Spleen (tissue), 11 donors: ENCODE data around the gene METTL8. TPM values are rescaled to one million over a fixed set of nuclear protein-coding genes. Genes with fewer than 3 reads are reported as not detected.

Source experiments
- DNase-seq: peaks from one replicate; pipeline ENCODE4 v3.0.0-alpha.2; 2020
- H3K27ac ChIP-seq, 8 donors: fragments of 200-600 bp; sonication (generic) in 7 of 8; 1 replicate in 4 of 8; 2 replicates in 4 of 8; pipeline versions ENCODE4 v1.5.0 to v1.8.0; 2016 to 2021; ENCODE audit warnings: inconsistent platforms in 4 of 8, mild to moderate bottlenecking in 4 of 8, moderate library complexity in 1 of 8
- H3K27me3 ChIP-seq, 7 donors: fragments of 200-600 bp; sonication (generic) in 6 of 7; replicated peaks in 1 of 7; 1 replicate in 4 of 7; 2 replicates in 3 of 7; pipeline versions ENCODE4 v1.5.0 to v1.8.0; 2016 to 2021; ENCODE audit warnings: inconsistent platforms in 3 of 7, mild to moderate bottlenecking in 1 of 7
- H3K36me3 ChIP-seq, 6 donors: fragments of 200-600 bp; sonication (generic) in 5 of 6; 1 replicate in 4 of 6; 2 replicates in 2 of 6; pipeline versions ENCODE4 v1.5.0 to v1.8.0; 2016 to 2021; ENCODE audit warnings: inconsistent platforms in 2 of 6
- H3K4me1 ChIP-seq, 6 donors: fragments of 200-600 bp; sonication (generic) in 5 of 6; 1 replicate in 3 of 6; 2 replicates in 3 of 6; pipeline versions ENCODE4 v1.5.0 to v1.8.0; 2016 to 2021; ENCODE audit warnings: inconsistent platforms in 3 of 6
- H3K4me3 ChIP-seq, 8 donors: fragments of 200-600 bp; sonication (generic) in 7 of 8; 1 replicate in 4 of 8; 2 replicates in 4 of 8; pipeline versions ENCODE4 v1.5.0 to v1.8.0; 2016 to 2021; ENCODE audit warnings: inconsistent platforms in 4 of 8, mild to moderate bottlenecking in 4 of 8, moderate library complexity in 2 of 8
- H3K9me3 ChIP-seq, 8 donors: fragments of 200-600 bp; sonication (generic) in 7 of 8; 1 replicate in 4 of 8; 2 replicates in 4 of 8; pipeline versions ENCODE4 v1.5.0 to v1.8.0; 2016 to 2021; ENCODE audit warnings: inconsistent platforms in 4 of 8
- CTCF ChIP-seq, 11 experiments: fragments of 200-600 bp in 7 of 11; fragments of 450-650 bp in 4 of 11; sonication (generic) in 4 of 11; IDR thresholded peaks in 8 of 11; conservative IDR thresholded peaks in 3 of 11; 1 replicate in 7 of 11; 2 replicates in 4 of 11; pipeline versions ENCODE4 v1.4.0 to v1.8.0; 2016 to 2021; ENCODE audit warnings: antibody characterized with exemption in 11 of 11, inconsistent platforms in 4 of 11, mild to moderate bottlenecking in 1 of 11
- POLR2A ChIP-seq, 3 donors: fragments of 450-650 bp; IDR thresholded peaks; one replicate each; pipeline ENCODE4 v1.5.1; 2017; ENCODE audit warnings: antibody characterized with exemption in 3 of 3, mild to moderate bottlenecking in 1 of 3
- POLR2AphosphoS5 ChIP-seq, 3 donors: sonication (generic); formaldehyde crosslinking; IDR thresholded peaks; one replicate each; pipeline ENCODE4 v1.5.1; 2017; ENCODE audit warnings: antibody characterized with exemption in 3 of 3
- WGBS, 5 donors: extraction: QIAGEN DNeasy Blood & Tissue Kit in 3 of 5; methylation state at CpG; one replicate each; pipeline versions ENCODE4 v1.1.5 to v1.1.7; 2013 to 2018; 5-methylcytosine and 5-hydroxymethylcytosine counted together
- intact Hi-C: fragments of 100-400 bp; cut with DNase I; formaldehyde crosslinking; loops from one replicate; pipeline ENCODE4 v1.15.0; 2023; ENCODE audit warnings: low total_unique reads
- polyA plus RNA-seq, 3 donors: library from polyadenylated mRNA; stranded (reverse); fragments of 200-250 nt; gene quantifications; one replicate each; pipeline ENCODE4 v1.2.1, GENCODE V29; 2013
- total RNA-seq, 7 donors: library from RNA; depleted of rRNA in 3 of 7; stranded (reverse); fragments of >200 nt in 3 of 7; fragmentation: NEBNext Ultra II Directional in 4 of 7; extraction: Animal tissue kit (Norgen Biotek cat#: 25700) in 4 of 7; gene quantifications; one replicate each; pipeline versions ENCODE4 v1.1.0 to v1.2.1, GENCODE V29; 2016 to 2021
- donor health status: healthy with polysubstance abuse.
- donor health status: DM: no; HTN: no; CAD: no; lungs with moderate emphysema.
- donor health status: DM: no; HTN: no; CAD: no.
- donor health status: Bipolar disorder and iron deficiency.
- donor health status: healthy.
- donor health status: DM: no; HTN: no; CAD: no.
- donor health status: DM: yes; HTN: yes; CAD: no.

The METTL8 gene
- total and polyA plus RNA-seq, 10 donors, result 15.4 to 48.7 (median 24.7) TPM

DNA sequence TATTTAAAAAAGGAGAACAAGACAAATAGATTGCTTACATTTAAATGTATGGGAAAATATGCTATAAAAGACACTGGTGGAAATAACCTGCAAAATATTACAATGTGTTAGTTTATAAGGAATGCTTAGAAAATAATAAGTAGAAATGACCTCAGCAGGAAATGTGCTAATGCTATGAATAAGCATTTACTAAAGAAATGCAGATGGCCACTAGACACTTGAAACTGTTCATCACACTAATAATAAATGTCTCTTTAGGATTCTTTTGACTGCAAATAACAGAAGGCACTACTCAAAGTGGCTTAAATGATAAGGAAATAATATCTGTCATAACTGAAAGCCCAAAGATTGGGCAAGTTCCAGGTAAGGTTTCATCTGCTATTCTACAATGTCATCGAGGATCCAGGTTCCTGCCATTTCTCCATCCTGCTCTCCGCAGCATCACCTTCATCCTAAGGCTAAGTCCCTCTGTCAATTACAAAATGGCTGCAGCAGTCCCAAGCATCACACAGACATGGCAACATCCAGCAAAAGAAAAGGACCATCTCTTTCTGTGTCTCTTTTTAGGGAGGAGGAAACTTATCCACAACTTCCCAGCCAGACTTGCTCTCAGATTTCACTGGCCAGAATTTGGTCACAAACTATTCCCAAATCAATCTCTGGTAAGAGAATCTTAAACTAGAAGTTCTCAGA is 21.9 kb downstream of the METTL8 start:
- Histone ChIP-seq H3K27me3 (no peaks in the 10 kb centered on the region), H3K27ac (no peak overlapping the region), H3K36me3 (no peaks in the 10 kb centered on the region), H3K9me3 (no peaks in the 10 kb centered on the region), H3K4me3 (no peak overlapping the region), H3K4me1 (peaks cover 0 to 33% (median 5%) of the 10 kb centered on the region in 6 donors)
- DNase-seq, result no peak
- intact Hi-C loops, result no loop called here
- TF ChIP-seq CTCF (IDR thresholded peaks at IDR 0.05 in 8 of 11, conservative IDR thresholded peaks at IDR 0.05 in 3 of 11), result no peak
- TF ChIP-seq POLR2A (IDR thresholded peaks at IDR 0.05), result no peak
- TF ChIP-seq POLR2AphosphoS5 (IDR thresholded peaks at IDR 0.05), result no peak
- WGBS, 5 donors, result 77 to 93% (median 84%) methylated on average over 2 of the region's 2 CpGs

GRCh38 chr2:171411214-171411613 is 22.6 kb downstream of the METTL8 start:
- DNase-seq, result no peak
- Histone ChIP-seq H3K27ac (no peak overlapping the region), H3K9me3 (no peaks in the 10 kb centered on the region), H3K27me3 (no peaks in the 10 kb centered on the region), H3K4me3 (no peak overlapping the region), H3K4me1 (peaks cover 0 to 40% (median 9%) of the 10 kb centered on the region in 6 donors), H3K36me3 (no peaks in the 10 kb centered on the region)
- TF ChIP-seq CTCF (IDR thresholded peaks at IDR 0.05 in 8 of 11, conservative IDR thresholded peaks at IDR 0.05 in 3 of 11) (no peak), POLR2A (IDR thresholded peaks at IDR 0.05) (no peak), POLR2AphosphoS5 (IDR thresholded peaks at IDR 0.05) (no peak)
- intact Hi-C loops, result no loop called here
- 70 to 86% (median 78%) methylated on average over 1 of the region's 1 CpG for WGBS, 5 donors

DNA sequence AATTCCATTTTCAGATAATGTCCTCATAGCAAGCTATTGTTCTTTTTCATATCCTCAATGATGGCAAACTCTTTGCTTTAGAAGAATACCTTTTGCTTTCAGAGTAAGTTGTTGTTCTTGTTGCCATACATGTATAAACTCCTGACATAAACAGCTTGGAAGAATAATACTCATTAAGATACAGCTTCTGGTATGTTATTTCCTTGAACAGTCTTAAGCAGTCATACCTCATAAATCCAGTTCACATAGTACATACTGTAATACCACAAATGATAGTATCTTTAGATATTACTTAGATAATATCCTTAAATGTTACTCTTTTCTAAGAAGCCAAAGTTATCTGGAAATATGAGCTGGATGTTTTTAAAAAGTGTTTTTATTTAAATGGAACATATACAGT is 23.2 kb downstream of the METTL8 start:
- no peak overlapping the region for H3K4me3 ChIP-seq
- DNase-seq, result no peak
- no peak overlapping the region for H3K27ac ChIP-seq
- intact Hi-C loops, result no loop called here
- TF ChIP-seq POLR2AphosphoS5 (IDR thresholded peaks at IDR 0.05), result no peak
- no peak for TF ChIP-seq POLR2A (IDR thresholded peaks at IDR 0.05)
- no peak for TF ChIP-seq CTCF (IDR thresholded peaks at IDR 0.05 in 8 of 11, conservative IDR thresholded peaks at IDR 0.05 in 3 of 11)
- no peaks in the 10 kb centered on the region for H3K9me3 ChIP-seq
- H3K4me1 ChIP-seq, result peaks cover 0 to 40% (median 8%) of the 10 kb centered on the region in 6 donors
- H3K36me3 ChIP-seq, result no peaks in the 10 kb centered on the region
- no peaks in the 10 kb centered on the region for H3K27me3 ChIP-seq

GRCh38 chr2:171410101-171410500 is 23.7 kb downstream of the METTL8 start:
- no peak overlapping the region for H3K4me3 ChIP-seq
- no peak for DNase-seq
- peaks cover 0 to 42% (median 9%) of the 10 kb centered on the region in 6 donors for H3K4me1 ChIP-seq
- TF ChIP-seq CTCF (IDR thresholded peaks at IDR 0.05 in 8 of 11, conservative IDR thresholded peaks at IDR 0.05 in 3 of 11), result no peak
- TF ChIP-seq POLR2AphosphoS5 (IDR thresholded peaks at IDR 0.05), result no peak
- no peak for TF ChIP-seq POLR2A (IDR thresholded peaks at IDR 0.05)
- no peaks in the 10 kb centered on the region for H3K9me3 ChIP-seq
- no peaks in the 10 kb centered on the region for H3K27me3 ChIP-seq
- intact Hi-C loops, result no loop called here
- no peak overlapping the region for H3K27ac ChIP-seq
- H3K36me3 ChIP-seq, result no peaks in the 10 kb centered on the region
- WGBS, 5 donors, result 82 to 91% (median 87%) methylated on average over 4 of the region's 4 CpGs
